ENCODE data around the gene EZR. TPM values are rescaled to one million over a fixed set of nuclear protein-coding genes. Genes with fewer than 3 reads are reported as not detected.
A peak's percentile ranks its signal among the peaks of the same experiment; 100 is the strongest.

The EZR gene
- total and polyA plus RNA-seq, 2 of the 8 experiments (the other 6 are each of a cell fraction or from before 2014, with no cell fraction given), result 122 to 286 TPM

- no peak overlapping the region for H2AK5ac ChIP-seq (ENCODE audit: low read depth, low read length)
- peak overlapping the region; percentile 51; the same call in 1 of the 2 replicates for H2BK20ac ChIP-seq (ENCODE audit: low read length)
- no peaks in the 10 kb centered on the region for H3K23me2 ChIP-seq (ENCODE audit: low read depth, low read length)
- H3K79me1 ChIP-seq (ENCODE audit: low read depth, low read length), result no peaks in the 10 kb centered on the region
- POLR2A ChIA-PET (ENCODE audit: partially characterized antibody), result interaction anchor here (9.9 kb wide), 1 partner anchor 9 kb away, joined by 93 read pairs; no protein-coding TSS in a partner anchor
- no peaks in the 10 kb centered on the region for H4K20me1 ChIP-seq (replicated peaks in 1 of 2; ENCODE audit: control insufficient read depth in 1 of 2, insufficient read depth in 2 of 2, low read length in 2 of 2)
- peak overlapping the region; percentile 40; the same call in 1 of the 2 replicates for H2BK15ac ChIP-seq (ENCODE audit: low read length)
- peaks cover 0 to 2% (median 1%) of the 10 kb centered on the region in 4 experiments; a peak in 3 of 7 replicates for H3K4me1 ChIP-seq (replicated peaks in 1 of 4; ENCODE audit: control insufficient read depth in 3 of 4, insufficient read depth in 4 of 4, low read length in 3 of 4)
- no peak overlapping the region for H3K14ac ChIP-seq (ENCODE audit: insufficient read length)
- no peak overlapping the region for H3K4me2 ChIP-seq (ENCODE audit: insufficient read depth in 1 of 2, low read depth in 2 of 2, low read length in 2 of 2)
- CTCF ChIA-PET (ENCODE audit: partially characterized antibody), result interaction anchor here (0.6 to 1.4 kb wide), 2 partner anchors 158 to 173 kb away, joined by 3 read pairs; no protein-coding TSS in a partner anchor
- no peak overlapping the region for H4K5ac ChIP-seq (ENCODE audit: insufficient read length, low read depth, low read length)
- WGBS, 2 experiments (ENCODE audit: extremely low coverage in 1 of 2, insufficient coverage in 1 of 2, insufficient read length in 1 of 2, insufficient replicate concordance in 2 of 2, low coverage in 1 of 2, low lambda C conversion rate in 2 of 2, missing lambda C conversion rate in 1 of 2), result 90% methylated on average over 4 of the region's 4 CpGs; no CpG with 5 or more reads in 1 of the 2 experiments
- FAIRE-seq (no peak), DNase-seq (ENCODE audit: low read depth in 1 of 2, low spot score in 2 of 2) (no peak)
- TF ChIP-seq TEAD4 (IDR thresholded peaks at IDR 0.05; ENCODE audit: low read depth, low read length) (peak; percentile 31; the same call in 1 of the 2 replicates), KDM5A (IDR thresholded peaks at IDR 0.05; ENCODE audit: low read length) (no peak)
- peak overlapping the region; percentile 76 for H4K91ac ChIP-seq (replicated peaks; ENCODE audit: insufficient read length, low read length)
- no peak overlapping the region for H3K27ac ChIP-seq (ENCODE audit: low read depth, low read length)
- 0 out of 2 replicates have a peak overlapping the region, but pooled peaks have one; percentile 36 for H3K18ac ChIP-seq (ENCODE audit: extremely low read depth, low read length)
- no peak overlapping the region for H3K4me3 ChIP-seq (ENCODE audit: extremely low read depth in 1 of 4, insufficient read depth in 2 of 4, low read depth in 3 of 4, low read length in 4 of 4)
- no peaks in the 10 kb centered on the region for H3K36me3 ChIP-seq (ENCODE audit: control insufficient read depth in 2 of 4, insufficient read depth in 4 of 4, low read length in 3 of 4)
- H2BK12ac ChIP-seq (ENCODE audit: low read depth, low read length), result peak overlapping the region; percentile 52
- H3K9ac ChIP-seq (replicated peaks in 1 of 4; ENCODE audit: extremely low read depth in 1 of 4, low read depth in 3 of 4, low read length in 3 of 4), result no peak overlapping the region; a peak in 1 of 7 replicates
- H3K56ac ChIP-seq (replicated peaks; ENCODE audit: insufficient read length, low read depth, low read length), result no peak overlapping the region
- H2BK120ac ChIP-seq (replicated peaks; ENCODE audit: low read depth, low read length), result peak overlapping the region; percentile 69
- peak overlapping the region; percentile 1; the same call in 1 of the 2 replicates for H2BK5ac ChIP-seq (ENCODE audit: low read depth, low read length)
- H3K4ac ChIP-seq (replicated peaks; ENCODE audit: insufficient read length, low read depth, low read length), result peak overlapping the region; percentile 57
- H4K8ac ChIP-seq (ENCODE audit: extremely low read depth, insufficient read depth, low read length), result no peak overlapping the region
- no peaks in the 10 kb centered on the region for H3K9me3 ChIP-seq (ENCODE audit: insufficient read depth in 2 of 2, low read depth in 1 of 2, low read length in 1 of 2)
- H3K27me3 ChIP-seq (replicated peaks in 1 of 4; ENCODE audit: control insufficient read depth in 3 of 4, extremely low read depth in 1 of 4, insufficient read depth in 3 of 4, low read length in 3 of 4), result no peaks in the 10 kb centered on the region
- H2AFZ ChIP-seq (ENCODE audit: low read length), result peak overlapping the region; percentile 90; the same call in 1 of the 2 replicates
- no peak overlapping the region for H3K23ac ChIP-seq (ENCODE audit: insufficient read length)
- no peaks in the 10 kb centered on the region for H3K79me2 ChIP-seq (ENCODE audit: control insufficient read depth in 1 of 2, insufficient read depth in 2 of 2, low read length in 2 of 2)
Measured at GRCh38 chr6:158863646-158864045, 44.5 kb upstream of the EZR start.
